GM12878 (cell line): ENCODE measurements around the gene RPRD1B. TPM values are rescaled to one million over a fixed set of nuclear protein-coding genes. Genes with fewer than 3 reads are reported as not detected.

ENCODE experiments used
- ATAC-seq: fragments of 200-7000 bp; cut with Tn5 transposase; 3 replicates; pipeline ENCODE4 v1.9.1; 2020; ENCODE audit warnings: mild to moderate bottlenecking, moderate library complexity
- BruUV-seq: library from RNA; stranded (reverse); fragments of 400-500 nt; replicated peaks from 2 replicates; lab custom pipeline; 2021; lab: Mats Ljungman, UMichigan
- CTCF ChIA-PET: fragments of 300-600 bp; sonication (Branson Sonifier 250); formaldehyde crosslinking; extraction: SDS; loops from one replicate; lab custom pipeline; 2021; ENCODE audit warnings: inconsistent platforms; lab: Yijun Ruan, JAX
- POLR2A ChIA-PET: fragments of 350-600 bp; formaldehyde crosslinking; extraction: SDS; loops from one replicate; lab custom pipeline; 2021; ENCODE audit warnings: inconsistent platforms; lab: Charles Lee
- RAD21 ChIA-PET: fragments of 300-600 bp; sonication (Branson Sonifier 250); formaldehyde crosslinking; loops from one replicate; lab custom pipeline; 2023; ENCODE audit warnings: antibody characterized with exemption; ENCODE audit not compliant: unreplicated experiment; lab: Charles Lee
- SMC1A ChIA-PET: fragments of 300-600 bp; sonication (Branson Sonifier 250); formaldehyde crosslinking; loops from one replicate; lab custom pipeline; 2023; ENCODE audit not compliant: unreplicated experiment, uncharacterized antibody; lab: Charles Lee
- DNase-seq: peaks from one replicate; pipeline ENCODE4 v3.0.0-alpha.2; 2011; ENCODE audit warnings: low read depth, low spot score
- FAIRE-seq: peaks from 3 replicates; lab custom pipeline; 2011; peaks lifted over from hg19 to GRCh38; lab: Jason Lieb, UNC
- H2AFZ ChIP-seq: 2 replicates; pipeline ENCODE4 v1.6.0; 2011; ENCODE audit warnings: low read depth, low read length, control low read depth; ENCODE audit not compliant: control insufficient read depth
- H3K27ac ChIP-seq: 2 replicates; pipeline ENCODE4 v1.5.1; 2011; ENCODE audit warnings: control low read depth; ENCODE audit not compliant: control insufficient read depth, insufficient read depth
- H3K27me3 ChIP-seq, 2 experiments: replicated peaks in 1 of 2; 2 replicates each; pipeline versions ENCODE4 v1.6.0 to v1.6.1; 2011; ENCODE audit warnings: low read length in 1 of 2; ENCODE audit not compliant: control insufficient read depth in 2 of 2, insufficient read depth in 2 of 2
- H3K36me3 ChIP-seq, 2 experiments: 2 replicates each; pipeline ENCODE4 v1.5.1; 2011; ENCODE audit warnings: low read length in 1 of 2; ENCODE audit not compliant: control insufficient read depth in 2 of 2, insufficient read depth in 2 of 2
- H3K4me1 ChIP-seq: 2 replicates; pipeline ENCODE4 v1.6.1; 2011; ENCODE audit warnings: mild to moderate bottlenecking, low read length, moderate library complexity, mixed read lengths; ENCODE audit not compliant: control insufficient read depth, insufficient read depth
- H3K4me2 ChIP-seq: 2 replicates; pipeline ENCODE4 v1.6.0; 2011; ENCODE audit warnings: control low read depth; ENCODE audit not compliant: control insufficient read depth, insufficient read depth
- H3K4me3 ChIP-seq: fragments of 200-600 bp; sonication (generic); 2 replicates; pipeline ENCODE4 v1.5.1; 2016
- H3K79me2 ChIP-seq: 2 replicates; pipeline ENCODE4 v1.6.0; 2011; ENCODE audit warnings: low read length; ENCODE audit not compliant: control insufficient read depth, insufficient read depth
- H3K9ac ChIP-seq: 2 replicates; pipeline ENCODE4 v1.8.0; 2011; ENCODE audit warnings: low read length, control low read depth, mixed read lengths; ENCODE audit not compliant: control insufficient read depth, insufficient read depth
- H3K9me3 ChIP-seq: replicated peaks from 3 replicates; pipeline ENCODE4 v1.5.1; 2011; ENCODE audit warnings: mild to moderate bottlenecking, low read length; ENCODE audit not compliant: control insufficient read depth, insufficient read depth
- H4K20me1 ChIP-seq: 2 replicates; pipeline ENCODE4 v1.6.0; 2011; ENCODE audit not compliant: control insufficient read depth, insufficient read depth
- BMI1 ChIP-seq: fragments of 450-650 bp; IDR thresholded peaks from 2 replicates; pipeline ENCODE4 v1.6.1; 2016; ENCODE audit warnings: mild to moderate bottlenecking, moderate library complexity, borderline replicate concordance
- CBFB ChIP-seq: IDR thresholded peaks from 2 replicates; pipeline ENCODE4 v1.6.1; 2016; ENCODE audit warnings: antibody characterized with exemption, low read depth
- CEBPZ ChIP-seq: fragments of 150-350 bp; IDR thresholded peaks from 2 replicates; pipeline ENCODE4 v1.6.1; 2016; ENCODE audit warnings: low read depth, low read length
- HCFC1 ChIP-seq: fragments of 150-350 bp; IDR thresholded peaks from 2 replicates; pipeline ENCODE4 v1.6.1; 2014; ENCODE audit warnings: low read length
- HDAC6 ChIP-seq: fragments of 200-600 bp; sonication (generic); IDR thresholded peaks from one replicate; pipeline ENCODE4 v1.8.0; 2017; ENCODE audit warnings: antibody characterized with exemption; ENCODE audit not compliant: unreplicated experiment
- HSF1 ChIP-seq: fragments of 150-350 bp; IDR thresholded peaks from 2 replicates; pipeline ENCODE4 v1.6.1; 2014; ENCODE audit warnings: mild to moderate bottlenecking, low read depth, low read length
- MAX ChIP-seq: IDR thresholded peaks from 2 replicates; pipeline ENCODE4 v1.6.1; 2012; ENCODE audit warnings: low read depth, low read length, improper control_type of control experiment
- SPI1 ChIP-seq: IDR thresholded peaks from 2 replicates; pipeline ENCODE4 v1.6.1; 2011; ENCODE audit warnings: low read depth, mild to moderate bottlenecking, low read length, moderate library complexity, borderline replicate concordance; ENCODE audit not compliant: insufficient read depth
- SREBF1 ChIP-seq: IDR thresholded peaks from 2 replicates; pipeline ENCODE4 v1.6.1; 2012; ENCODE audit warnings: mild to moderate bottlenecking, low read length
- SRF ChIP-seq, 2 experiments: IDR thresholded peaks; 2 replicates each; pipeline ENCODE4 v1.6.1; 2011; ENCODE audit warnings: low read depth in 2 of 2, low read length in 2 of 2, mild to moderate bottlenecking in 1 of 2, moderate library complexity in 1 of 2
- WRNIP1 ChIP-seq: IDR thresholded peaks from 2 replicates; pipeline ENCODE4 v1.6.1; 2011; ENCODE audit warnings: low read depth, low read length, improper control_type of control experiment, borderline replicate concordance
- WGBS: methylation state at CpG from one replicate; pipeline ENCODE4 v1.1.6; 2016; ENCODE audit warnings: low lambda C conversion rate; ENCODE audit not compliant: insufficient replicate concordance, insufficient coverage; ENCODE audit errors: missing lambda C conversion rate; 5-methylcytosine and 5-hydroxymethylcytosine counted together
- in situ Hi-C: fragments of 300-500 bp; cut with MboI; formaldehyde crosslinking; loops from 9 replicates; pipeline ENCODE4 v1.14.3; 2018; ENCODE audit warnings: mixed read lengths
- intact Hi-C: fragments of 100-400 bp; cut with micrococcal nuclease; formaldehyde crosslinking; loops from one replicate; pipeline ENCODE4 v1.14.2; 2022; ENCODE audit not compliant: unreplicated experiment
- polyA plus RNA-seq, 11 experiments: library from polyadenylated mRNA; depleted of rRNA in 4 of 11; unstranded in 6 of 11; stranded (reverse) in 5 of 11; fragments of >200 nt; fragmentation: Nextera tagmentation in 4 of 11; fragmentation: Illumina TruSeq in 1 of 11; extraction: Ambion mirVana in 4 of 11; extraction: Trizol in 1 of 11; gene quantifications; 1 replicate in 1 of 11; 2 replicates in 10 of 11; pipeline versions ENCODE4 v1.2.1 to v1.2.3, GENCODE V29; 2011 to 2016; ENCODE audit warnings: inconsistent platforms in 2 of 11, missing spikeins in 2 of 11, low read depth in 1 of 11
- total RNA-seq, 4 experiments: library from RNA; depleted of rRNA in 3 of 4; stranded (reverse); fragments of >200 nt in 3 of 4; fragmentation: Illumina TruSeq in 1 of 4; extraction: Trizol in 1 of 4; gene quantifications; 2 replicates each; pipeline versions ENCODE4 v1.2.1 to v1.2.3, GENCODE V29; 2013 to 2021

The RPRD1B gene
- total and polyA plus RNA-seq, 10 of the 15 experiments (the other 5 are each of a cell fraction or from before 2014, with no cell fraction given), result 5.2 to 40.2 (median 30.0) TPM

- ChIA-PET RAD21 (no interaction called here), POLR2A (interaction anchor here (0.8 kb wide), 1 partner anchor 9 kb away, joined by 3 read pairs; the partner anchor contains the start of genes RPRD1B and TTI1), CTCF (no interaction called here), SMC1A (interaction anchor here (1.0 to 2.0 kb wide), 3 partner anchors 12 to 44 kb away, joined by 3 to 4 read pairs (median 4); no protein-coding TSS in a partner anchor)
- Histone ChIP-seq H3K4me2 (no peak overlapping the region), H3K9ac (no peak overlapping the region), H3K27ac (no peak overlapping the region), H3K27me3 (no peaks in the 10 kb centered on the region), H2AFZ (no peak overlapping the region), H3K4me1 (no peaks in the 10 kb centered on the region), H3K9me3 (no peaks in the 10 kb centered on the region; the same call in 2 of the 3 replicates), H4K20me1 (peaks cover 4% of the 10 kb centered on the region; the same call in 1 of the 2 replicates), H3K36me3 (no peaks in the 10 kb centered on the region; a peak in 2 of 4 replicates), H3K79me2 (peaks cover 49% of the 10 kb centered on the region), H3K4me3 (no peak overlapping the region)
- DNase-seq, result no peak
- BruUV-seq, result no TSS peak
- WGBS, result 100% methylated on average over 5 of the region's 5 CpGs
- in situ Hi-C loops (no loop called here), intact Hi-C loops (no loop called here)
- TF ChIP-seq SREBF1 (no peak), HDAC6 (no peak)
- FAIRE-seq, result no peak
- no peak for ATAC-seq
These were observed 9.1 kb upstream of the RPRD1B start for GRCh38 chr20:38024496-38024895.

GRCh38 chr20:38029453-38029852 lies 4.1 kb upstream of the RPRD1B start:
- H3K36me3 ChIP-seq, result no peaks in the 10 kb centered on the region; a peak in 2 of 4 replicates
- ATAC-seq (no peak), FAIRE-seq (no peak), DNase-seq (no peak)
- H4K20me1 ChIP-seq, result peaks cover 4% of the 10 kb centered on the region; the same call in 1 of the 2 replicates
- ChIA-PET POLR2A (interaction anchor here (0.6 to 1.0 kb wide), 2 partner anchors 9 to 861 kb away, joined by 3 to 5 read pairs; no protein-coding TSS in a partner anchor), RAD21 (no interaction called here), SMC1A (interaction anchor here (0.6 to 1.6 kb wide), 5 partner anchors 12 to 933 kb away, joined by 3 read pairs; partner anchors contain the start of gene DHX35), CTCF (interaction anchor here (1.0 to 2.8 kb wide), 6 partner anchors 9 to 192 kb away, joined by 3 to 12 read pairs (median 4); no protein-coding TSS in a partner anchor)
- H3K9ac ChIP-seq, result no peak overlapping the region
- H2AFZ ChIP-seq, result no peak overlapping the region
- H3K27me3 ChIP-seq, result no peaks in the 10 kb centered on the region
- intact Hi-C loops, result no loop called here
- peaks cover 6% of the 10 kb centered on the region for H3K4me1 ChIP-seq
- H3K4me3 ChIP-seq, result no peak overlapping the region
- H3K27ac ChIP-seq, result no peak overlapping the region
- H3K4me2 ChIP-seq, result no peak overlapping the region
- in situ Hi-C loops, result no loop called here
- H3K9me3 ChIP-seq, result no peaks in the 10 kb centered on the region; the same call in 2 of the 3 replicates
- WGBS, result 98% methylated on average over 3 of the region's 3 CpGs
- BruUV-seq, result no TSS peak
- H3K79me2 ChIP-seq, result peaks cover 78% of the 10 kb centered on the region
- TF ChIP-seq HCFC1, result no peak
- no peak for TF ChIP-seq WRNIP1
- no peak for TF ChIP-seq SRF (IDR thresholded peaks at IDR 0.05; ENCODE audit: low read depth in 2 of 2, low read length in 2 of 2)
- no peak for TF ChIP-seq BMI1
- no peak for TF ChIP-seq CEBPZ
- no peak for TF ChIP-seq SPI1
- TF ChIP-seq HSF1, result no peak
- TF ChIP-seq MAX, result no peak
- TF ChIP-seq CBFB, result no peak
